GM18867 (cell line): ENCODE results near the gene FYN.

ENCODE experiments used
- ATAC-seq: cut with Tn5 transposase; IDR thresholded peaks from one replicate; pipeline ENCODE4 v1.9.1; 2021; ENCODE audit warnings: mild to moderate bottlenecking, moderate library complexity; ENCODE audit not compliant: unreplicated experiment

FYN gene

DNA sequence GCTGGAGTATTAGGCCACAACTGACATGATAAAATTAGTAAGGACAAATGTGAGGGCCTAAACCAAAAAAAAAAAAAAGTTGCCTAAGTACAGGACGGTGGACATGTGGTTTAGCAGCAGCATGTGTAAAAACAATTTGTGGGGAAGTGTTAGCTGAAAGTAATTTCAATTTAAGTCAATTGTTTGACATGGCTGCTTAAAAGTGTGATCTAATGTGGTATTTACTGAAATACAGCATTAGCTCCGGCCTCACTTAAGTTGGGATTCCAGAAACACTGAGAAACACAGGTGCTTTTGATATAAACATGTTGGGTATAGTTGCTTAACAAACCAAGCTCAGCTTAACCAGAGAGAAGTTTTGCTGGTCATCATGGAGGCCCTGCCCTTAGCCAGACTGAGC lies 119.7 kb downstream of the FYN start:
- no peak for ATAC-seq

DNA sequence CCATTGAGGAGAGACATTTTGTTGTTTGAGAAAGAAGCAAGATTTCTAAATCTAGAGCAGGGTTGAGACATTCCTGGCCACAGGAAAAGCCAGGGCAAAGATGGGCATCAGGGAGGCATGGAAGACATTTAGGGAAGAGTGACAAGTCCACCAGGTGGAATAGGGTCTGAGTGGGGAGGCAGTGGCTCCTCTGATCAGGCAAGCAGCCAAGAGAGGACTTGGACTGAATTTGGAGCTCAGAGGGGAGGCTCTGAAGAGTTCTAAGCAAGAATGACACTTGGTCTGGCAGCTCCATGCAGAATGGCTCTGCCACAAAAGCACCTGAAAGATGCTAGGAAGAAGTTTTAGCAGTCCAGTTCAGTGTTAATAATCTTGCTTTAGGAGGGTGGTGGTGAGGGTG lies 120.8 kb downstream of the FYN start:
- ATAC-seq, result no peak

DNA sequence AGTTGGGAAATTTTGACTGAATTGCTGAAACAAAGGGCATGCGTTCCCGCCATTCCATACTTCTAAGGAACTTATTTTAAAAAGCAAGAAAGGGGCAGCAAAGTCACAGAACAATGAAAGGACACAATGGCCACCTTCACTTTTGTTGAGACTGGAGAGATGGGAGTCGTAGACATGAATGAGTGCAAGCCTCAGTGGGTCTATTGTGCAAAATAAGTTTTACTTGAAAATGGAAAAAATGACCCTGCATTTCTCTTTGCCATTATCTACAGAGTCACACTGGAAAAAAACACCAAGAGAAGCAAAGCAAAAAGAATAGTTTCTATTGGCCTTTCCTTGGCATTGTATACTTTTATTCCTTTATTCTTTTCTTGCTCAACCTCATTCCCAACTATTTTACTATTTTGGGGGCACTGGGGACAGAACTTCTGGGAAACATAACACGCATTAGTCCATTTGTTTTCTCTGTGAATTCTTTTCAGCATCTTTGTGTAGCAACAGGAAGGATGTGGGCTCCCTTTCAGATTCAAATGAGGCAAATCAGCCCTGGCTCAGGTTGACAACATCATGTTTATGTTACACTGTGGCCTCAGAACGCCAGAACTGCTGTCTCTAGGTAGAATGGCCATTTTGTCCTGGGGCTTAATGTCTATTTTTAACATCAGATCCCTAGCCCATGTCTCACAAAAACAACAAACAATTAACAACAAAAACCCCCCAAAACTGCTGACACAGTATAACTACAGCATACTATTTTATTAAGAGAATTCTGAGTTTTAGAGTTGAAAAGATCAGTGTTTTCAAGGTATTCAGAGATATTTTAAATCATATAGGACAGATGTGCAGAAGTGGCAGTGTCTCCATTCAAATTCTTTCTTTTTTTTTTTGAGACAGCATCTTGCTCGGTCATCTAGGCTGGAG lies 122.2 kb downstream of the FYN start:
- peak; percentile 95 for ATAC-seq

DNA sequence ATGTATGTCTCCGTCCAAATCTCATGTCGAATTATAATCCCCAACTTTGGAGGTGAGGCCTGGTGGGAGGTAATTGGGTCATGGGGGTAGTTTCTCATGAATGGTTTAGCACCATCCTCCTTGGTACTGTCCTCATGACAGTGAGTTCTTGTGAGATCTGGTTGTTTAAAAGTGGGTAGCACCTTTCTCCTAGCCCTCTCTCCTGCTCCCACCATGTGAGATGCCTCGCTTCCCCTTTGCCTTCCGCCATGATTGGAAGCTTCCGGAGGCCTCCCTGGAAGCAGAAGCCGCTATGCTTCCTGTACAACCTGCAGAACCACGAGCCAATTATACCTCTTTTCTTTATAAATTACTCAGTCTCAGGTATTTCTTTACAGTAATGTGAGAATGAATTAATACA lies 123.1 kb downstream of the FYN start:
- ATAC-seq, result no peak

DNA sequence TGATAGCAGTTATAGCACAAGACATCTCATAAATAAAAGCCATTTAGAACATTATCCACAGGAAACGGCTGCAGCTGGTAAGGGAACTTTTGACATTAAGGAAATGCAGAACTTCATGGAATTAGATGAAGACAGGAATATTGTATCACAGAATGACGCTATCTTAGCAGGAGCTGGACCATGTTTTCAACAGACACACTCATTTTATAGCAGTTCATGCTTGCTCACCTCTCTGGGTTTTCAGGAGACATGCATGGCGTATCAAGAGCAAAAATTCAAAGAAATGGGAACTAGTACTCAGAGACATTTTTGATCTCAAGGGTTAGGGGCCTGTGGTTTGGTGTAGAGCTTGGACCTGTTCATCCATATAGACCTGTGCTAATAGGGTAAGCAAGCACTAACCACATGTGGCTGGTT lies 125.0 kb downstream of the FYN start:
- ATAC-seq, result no peak

DNA sequence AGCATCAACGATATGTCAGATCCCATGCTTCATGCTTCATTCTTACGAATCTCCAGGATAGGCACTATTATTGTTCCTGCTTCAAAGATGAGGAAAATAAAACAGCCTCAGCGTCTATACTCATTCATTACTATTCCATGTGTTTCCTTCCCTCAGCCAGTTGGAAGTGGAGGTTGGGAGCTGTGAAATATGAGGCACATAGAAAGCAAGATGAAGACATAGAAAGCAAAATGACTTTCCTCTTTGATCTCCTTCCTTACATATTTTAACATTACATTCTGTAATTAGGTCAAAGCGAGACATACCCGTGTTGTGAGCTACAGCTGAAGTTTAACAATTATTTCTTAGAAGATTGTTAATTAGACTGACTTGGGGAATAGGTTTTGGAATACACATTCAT lies 125.4 kb downstream of the FYN start:
- no peak for ATAC-seq

DNA sequence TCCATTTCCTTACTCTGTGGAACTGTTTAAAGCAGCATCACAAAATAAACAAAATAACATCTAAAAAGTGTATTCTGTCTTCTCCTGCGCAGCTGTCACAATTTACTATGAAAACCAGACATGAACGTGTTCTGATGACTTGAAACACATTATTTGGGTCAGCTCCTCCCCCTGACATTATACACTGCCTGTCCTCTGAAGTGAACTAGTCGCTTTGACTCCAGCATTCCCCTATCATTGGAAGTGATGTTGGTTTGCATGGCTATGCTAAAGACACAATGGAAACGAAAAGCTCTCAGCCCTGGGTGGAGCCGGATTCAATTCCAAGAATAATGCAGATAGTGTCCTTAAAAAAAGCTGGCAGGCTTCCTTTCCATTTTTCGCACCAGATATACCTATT lies 125.9 kb downstream of the FYN start:
- ATAC-seq, result no peak

DNA sequence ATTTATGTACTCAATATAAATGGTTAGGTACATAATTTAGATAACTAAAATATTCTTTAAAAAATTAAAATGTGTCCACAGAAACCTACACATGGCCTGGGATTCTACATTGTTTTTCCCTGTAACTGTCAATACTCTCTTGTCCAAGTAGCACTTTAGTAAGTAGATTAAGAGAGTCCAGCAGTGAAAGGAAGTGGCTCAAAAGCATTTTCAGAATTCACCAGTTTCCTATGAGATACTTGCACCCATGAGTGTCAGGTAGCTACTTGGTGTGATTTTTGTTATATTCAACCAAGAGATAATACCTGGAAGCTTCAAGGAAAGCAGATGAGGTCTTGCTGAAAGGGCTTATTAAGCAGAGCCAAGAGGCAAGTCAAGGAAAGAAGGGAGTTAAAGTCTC lies 126.3 kb downstream of the FYN start:
- ATAC-seq, result no peak

DNA sequence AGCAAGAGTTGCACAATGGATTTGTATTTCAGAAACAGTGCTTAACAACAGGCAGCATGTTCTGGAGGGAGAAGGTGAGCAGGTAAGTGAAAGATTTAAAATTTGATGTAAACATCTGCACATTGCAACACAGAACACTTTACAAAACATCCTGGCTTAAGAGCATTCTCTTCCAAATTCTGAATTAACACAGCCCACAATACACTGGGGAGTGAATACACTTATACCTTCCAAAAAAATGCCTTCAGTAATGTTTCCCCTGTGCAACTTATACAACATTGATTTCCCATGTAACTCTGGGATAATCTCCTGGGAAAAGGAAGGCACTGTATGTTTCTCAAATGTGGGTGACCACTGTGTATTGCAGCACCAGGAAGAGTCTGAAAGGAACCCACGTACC lies 127.6 kb downstream of the FYN start:
- ATAC-seq, result no peak

DNA sequence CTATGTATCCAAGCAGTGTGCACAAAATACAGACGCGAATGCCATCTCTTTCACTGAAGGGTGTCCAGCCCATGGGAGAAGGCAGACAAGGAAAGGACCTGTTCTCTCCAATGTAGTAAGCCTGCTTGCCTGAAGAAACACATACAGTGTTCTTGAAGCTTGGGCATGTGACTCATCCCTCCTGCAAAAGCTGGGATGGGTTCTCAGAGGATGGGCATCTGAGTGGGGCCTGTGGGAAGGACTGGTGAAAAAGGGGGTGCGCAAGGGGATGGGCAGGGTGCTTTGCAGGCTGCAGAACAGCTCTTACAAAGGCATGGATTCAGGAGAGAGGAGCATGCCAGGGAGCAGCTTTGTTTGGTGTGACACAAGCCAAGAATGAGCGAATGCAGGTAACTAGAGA lies 128.1 kb downstream of the FYN start:
- ATAC-seq, result no peak

DNA sequence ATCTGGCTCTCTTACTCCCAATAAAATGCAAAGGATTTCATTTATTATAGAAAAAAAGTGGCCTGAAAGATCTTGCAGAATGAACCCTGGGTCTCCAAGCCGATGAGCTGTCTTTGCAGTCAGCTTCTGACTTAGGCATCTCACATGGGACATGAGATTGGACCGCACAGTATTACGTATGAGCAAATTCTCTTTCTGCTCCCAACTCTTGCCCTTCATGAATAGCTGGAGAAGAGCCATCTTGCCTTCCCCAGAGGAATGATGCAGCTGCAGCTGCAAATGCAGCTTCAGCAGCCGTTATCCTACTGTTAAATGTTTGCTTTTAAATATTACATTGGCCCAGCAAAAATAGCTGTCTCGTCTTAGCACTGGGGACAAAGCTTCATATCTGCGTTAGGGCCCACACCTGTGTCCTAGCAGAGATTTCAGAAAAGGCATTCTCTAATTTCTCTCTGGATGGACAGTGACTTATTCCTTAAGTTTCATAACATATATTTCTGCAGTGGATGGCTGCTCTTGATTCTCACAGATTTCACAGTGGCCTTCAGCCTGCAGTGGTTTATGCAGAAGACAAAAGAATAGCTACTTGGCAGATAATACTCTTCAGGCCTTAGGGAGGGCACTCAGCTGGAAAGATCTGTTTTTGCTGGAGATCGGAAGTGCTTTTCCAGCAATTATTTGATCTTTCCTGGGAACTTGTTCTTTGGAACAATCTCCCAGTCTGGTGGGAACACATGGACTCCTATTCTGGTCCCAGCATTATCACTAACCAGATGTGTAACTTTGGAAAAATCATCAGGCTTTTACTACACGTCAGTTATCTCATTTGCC lies 129.2 kb downstream of the FYN start:
- no peak for ATAC-seq

DNA sequence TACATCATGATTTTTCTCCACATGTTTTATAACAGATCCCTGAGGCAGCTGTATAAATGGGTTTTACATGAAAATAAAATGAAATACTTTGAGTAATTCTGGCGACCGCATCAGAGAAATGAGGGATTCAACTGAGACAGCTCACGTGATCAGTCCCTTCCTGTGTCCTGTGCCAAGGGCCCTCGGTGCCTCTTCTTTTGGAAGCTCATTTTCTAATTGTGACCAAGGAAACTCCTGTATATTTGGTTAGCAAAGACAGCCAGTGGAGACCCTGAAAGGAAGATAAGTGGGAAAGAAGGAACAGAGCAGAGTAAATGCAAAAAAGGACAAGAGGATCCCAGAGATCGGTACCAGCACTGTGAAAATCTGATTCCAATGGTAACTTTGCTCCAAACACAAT lies 129.9 kb downstream of the FYN start:
- ATAC-seq, result no peak

DNA sequence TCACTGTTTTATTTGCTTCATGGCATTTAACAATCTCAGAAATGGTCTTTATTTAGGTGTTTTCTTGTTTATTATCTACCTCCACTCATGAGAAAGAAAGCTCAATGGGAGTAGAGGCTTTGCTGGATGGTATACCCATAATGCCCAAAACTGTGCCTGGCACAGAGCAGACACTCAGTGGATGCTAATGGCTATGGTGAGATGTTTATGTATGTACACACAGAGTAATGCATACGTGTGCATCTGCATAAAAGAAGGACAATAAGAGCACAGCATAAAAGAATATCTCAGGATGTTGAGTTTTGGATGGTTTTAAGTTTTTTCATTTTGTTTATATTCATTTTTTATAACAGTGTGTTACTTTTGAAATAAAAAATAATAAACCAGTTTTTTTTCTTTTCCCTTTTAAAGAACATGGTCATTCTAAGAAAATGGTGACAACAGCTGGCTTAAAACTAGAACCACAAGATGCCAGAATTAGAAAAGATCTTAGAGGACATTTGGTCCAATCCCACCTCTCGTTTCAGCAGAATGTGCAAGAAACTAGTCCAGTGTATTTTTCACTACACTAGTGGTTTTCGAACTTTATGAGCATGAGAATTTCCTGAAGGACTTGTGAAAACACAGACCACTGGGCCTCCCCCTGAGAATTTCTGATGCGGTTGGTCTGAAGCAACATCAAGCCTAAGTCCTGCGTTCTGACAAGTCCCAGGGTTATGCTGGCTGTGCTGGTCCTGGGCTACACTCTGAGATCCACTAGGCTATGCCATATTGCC lies 131.9 kb downstream of the FYN start:
- ATAC-seq, result peak; percentile 54

DNA sequence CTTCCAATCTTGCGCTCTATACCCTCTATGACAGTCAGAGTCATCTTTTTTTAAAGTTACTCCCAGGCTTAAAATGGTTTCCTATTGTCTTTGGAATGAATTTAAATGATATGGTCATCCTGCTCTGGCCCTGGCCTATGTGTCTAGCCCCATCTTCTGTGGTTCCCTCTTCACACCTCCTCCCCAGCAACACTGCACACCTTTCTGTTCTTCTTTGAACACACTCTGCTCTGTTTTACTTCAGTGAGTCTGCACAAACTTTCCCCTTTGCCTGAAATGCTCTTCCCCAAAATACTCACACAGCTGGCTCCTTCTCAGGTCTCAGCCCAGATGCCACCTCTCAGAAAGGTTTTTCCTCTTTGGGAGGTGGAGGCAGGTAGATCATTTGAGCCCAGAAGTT lies 132.7 kb downstream of the FYN start:
- ATAC-seq, result peak; percentile 64

DNA sequence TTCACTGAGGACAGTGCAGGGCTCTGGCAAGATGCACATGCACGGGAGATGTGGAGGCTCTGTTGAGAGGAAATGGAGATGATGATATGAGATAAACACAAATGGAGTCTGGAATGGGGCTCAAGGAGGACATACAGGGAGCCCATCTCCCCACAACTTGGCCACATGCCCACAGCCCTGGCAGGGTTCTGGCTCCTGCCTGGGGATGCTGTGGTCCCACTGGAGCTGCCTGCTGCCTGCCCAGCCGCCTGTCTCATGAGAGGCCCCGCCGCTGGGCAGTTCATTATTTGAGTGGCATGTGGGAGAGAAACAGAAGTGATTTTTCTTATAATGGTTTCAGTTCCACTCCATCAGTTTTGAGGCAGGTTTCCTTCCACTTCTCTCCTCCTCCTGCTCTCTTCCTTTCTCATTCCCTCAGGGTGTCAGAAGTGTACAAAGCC lies 134.0 kb downstream of the FYN start:
- no peak for ATAC-seq

DNA sequence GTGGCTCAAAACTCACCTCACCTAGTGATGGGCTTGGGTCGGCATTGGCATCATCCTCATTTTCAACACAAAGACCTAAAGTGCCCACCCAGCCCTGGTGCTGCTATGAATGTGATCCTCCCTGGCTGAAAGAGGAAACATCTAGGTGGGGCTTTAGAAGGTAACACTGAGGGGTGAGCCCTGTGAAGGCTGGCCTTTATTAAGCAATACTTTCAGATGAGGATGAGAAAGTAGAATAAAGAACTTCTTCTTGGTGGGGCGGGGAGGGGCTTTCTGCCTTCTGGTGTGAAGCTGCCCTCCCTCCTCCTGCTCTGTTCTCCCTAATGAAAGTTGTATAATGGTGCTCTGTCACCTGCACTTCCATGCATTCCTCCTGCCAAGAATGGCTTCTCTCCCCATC lies 134.6 kb downstream of the FYN start:
- ATAC-seq, result no peak

DNA sequence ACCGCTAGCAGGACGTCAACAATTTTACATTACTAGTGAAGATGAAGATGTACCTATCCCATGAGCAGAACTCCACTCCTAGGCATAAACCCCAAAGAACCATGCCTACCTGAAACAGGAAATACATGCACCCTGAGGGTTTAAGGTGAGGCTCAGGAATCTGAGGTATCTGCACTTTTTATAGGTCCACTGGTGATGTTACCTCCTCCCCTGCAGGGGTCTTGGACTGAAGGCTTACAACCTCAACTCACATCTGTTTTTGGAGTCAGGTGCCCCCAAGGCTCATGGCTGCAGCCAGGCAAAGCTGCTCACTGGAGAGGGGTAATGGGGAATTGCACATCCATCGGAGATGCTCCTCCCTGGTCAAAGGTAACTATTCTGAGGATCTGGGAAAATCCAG lies 135.1 kb downstream of the FYN start:
- ATAC-seq, result no peak

DNA sequence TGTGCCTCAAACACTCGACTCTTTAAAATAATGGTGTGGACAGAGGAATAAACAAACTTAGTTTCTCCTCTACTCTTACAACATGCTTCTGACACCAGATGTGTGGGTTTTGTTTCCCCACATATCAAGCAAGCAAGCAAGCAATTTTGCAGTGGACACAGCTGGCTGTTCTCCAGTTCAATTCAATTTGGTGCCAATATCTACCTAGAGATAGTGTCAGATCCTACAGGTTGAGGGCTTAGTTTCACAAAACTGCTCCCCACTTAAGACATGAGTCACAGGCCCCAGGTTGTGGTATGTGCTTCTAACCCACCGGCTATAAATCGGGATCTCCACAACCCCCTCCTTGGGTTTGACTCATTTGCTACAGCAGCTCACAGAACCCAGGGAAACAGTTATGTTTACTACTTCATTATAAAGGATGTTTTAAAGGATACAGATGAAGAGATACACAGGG lies 136.2 kb downstream of the FYN start:
- ATAC-seq, result no peak

DNA sequence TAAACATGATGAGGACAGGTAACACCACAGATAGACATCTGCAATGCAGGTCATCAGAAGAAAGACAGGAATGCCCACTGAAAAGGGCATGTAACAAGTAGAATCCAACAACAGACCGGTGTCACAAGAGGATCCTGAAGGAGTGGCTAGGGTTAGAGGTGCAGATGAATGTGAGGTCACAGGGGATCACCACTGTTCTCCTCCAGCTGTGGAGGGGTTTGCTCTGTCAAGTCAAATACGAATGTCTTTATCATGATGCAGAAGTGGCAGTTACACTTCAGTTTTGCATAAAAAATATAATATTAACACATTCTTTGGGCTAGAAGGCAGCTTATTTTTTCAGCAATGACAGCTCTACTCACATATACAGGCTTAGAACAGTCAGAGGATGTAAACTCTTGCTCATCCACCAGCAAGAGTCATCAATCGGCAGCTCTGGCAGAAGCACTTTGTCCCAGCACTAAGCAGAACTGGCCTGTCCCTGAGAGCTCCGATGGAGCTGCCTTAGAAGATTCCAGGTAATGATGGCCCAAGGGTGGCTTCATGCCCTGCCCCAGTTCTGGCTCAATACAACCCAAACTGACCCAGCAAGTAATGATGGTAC lies 137.1 kb downstream of the FYN start:
- no peak for ATAC-seq
